ENCODE results near the gene WNT9A.

DNA sequence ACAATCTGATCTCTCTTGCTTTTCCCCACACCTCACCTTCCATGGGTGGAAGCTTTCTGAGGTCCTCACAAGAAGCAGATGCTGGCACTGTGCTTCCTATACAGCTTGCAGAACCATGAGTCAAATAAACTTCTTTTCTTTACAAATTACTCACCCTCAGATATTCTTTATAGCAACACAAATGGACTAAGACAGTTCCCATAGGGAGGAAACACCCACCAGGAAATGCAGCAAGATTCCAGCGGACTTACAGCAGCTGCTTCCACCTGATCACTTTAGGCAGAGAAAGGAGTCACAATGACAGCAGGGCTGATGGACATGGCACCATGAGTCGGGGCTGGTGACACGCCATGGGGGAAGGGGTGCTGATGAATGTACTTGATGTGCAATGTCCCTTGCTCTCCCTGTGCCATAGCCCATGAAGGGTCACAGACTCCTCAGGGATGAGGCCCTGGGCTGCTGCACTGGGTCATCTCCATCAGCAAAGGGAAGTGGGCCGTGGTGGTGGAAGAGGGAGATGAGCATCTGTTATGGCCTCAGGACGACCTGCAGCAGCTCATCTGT lies 78.4 kb downstream of the WNT9A start:
- TF ChIP-seq, protein P1, sequence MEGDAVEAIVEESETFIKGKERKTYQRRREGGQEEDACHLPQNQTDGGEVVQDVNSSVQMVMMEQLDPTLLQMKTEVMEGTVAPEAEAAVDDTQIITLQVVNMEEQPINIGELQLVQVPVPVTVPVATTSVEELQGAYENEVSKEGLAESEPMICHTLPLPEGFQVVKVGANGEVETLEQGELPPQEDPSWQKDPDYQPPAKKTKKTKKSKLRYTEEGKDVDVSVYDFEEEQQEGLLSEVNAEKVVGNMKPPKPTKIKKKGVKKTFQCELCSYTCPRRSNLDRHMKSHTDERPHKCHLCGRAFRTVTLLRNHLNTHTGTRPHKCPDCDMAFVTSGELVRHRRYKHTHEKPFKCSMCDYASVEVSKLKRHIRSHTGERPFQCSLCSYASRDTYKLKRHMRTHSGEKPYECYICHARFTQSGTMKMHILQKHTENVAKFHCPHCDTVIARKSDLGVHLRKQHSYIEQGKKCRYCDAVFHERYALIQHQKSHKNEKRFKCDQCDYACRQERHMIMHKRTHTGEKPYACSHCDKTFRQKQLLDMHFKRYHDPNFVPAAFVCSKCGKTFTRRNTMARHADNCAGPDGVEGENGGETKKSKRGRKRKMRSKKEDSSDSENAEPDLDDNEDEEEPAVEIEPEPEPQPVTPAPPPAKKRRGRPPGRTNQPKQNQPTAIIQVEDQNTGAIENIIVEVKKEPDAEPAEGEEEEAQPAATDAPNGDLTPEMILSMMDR (IDR thresholded peaks at IDR 0.05; ENCODE audit: insufficient read depth, low read length) = no peak
- TF ChIP-seq, protein P2, sequence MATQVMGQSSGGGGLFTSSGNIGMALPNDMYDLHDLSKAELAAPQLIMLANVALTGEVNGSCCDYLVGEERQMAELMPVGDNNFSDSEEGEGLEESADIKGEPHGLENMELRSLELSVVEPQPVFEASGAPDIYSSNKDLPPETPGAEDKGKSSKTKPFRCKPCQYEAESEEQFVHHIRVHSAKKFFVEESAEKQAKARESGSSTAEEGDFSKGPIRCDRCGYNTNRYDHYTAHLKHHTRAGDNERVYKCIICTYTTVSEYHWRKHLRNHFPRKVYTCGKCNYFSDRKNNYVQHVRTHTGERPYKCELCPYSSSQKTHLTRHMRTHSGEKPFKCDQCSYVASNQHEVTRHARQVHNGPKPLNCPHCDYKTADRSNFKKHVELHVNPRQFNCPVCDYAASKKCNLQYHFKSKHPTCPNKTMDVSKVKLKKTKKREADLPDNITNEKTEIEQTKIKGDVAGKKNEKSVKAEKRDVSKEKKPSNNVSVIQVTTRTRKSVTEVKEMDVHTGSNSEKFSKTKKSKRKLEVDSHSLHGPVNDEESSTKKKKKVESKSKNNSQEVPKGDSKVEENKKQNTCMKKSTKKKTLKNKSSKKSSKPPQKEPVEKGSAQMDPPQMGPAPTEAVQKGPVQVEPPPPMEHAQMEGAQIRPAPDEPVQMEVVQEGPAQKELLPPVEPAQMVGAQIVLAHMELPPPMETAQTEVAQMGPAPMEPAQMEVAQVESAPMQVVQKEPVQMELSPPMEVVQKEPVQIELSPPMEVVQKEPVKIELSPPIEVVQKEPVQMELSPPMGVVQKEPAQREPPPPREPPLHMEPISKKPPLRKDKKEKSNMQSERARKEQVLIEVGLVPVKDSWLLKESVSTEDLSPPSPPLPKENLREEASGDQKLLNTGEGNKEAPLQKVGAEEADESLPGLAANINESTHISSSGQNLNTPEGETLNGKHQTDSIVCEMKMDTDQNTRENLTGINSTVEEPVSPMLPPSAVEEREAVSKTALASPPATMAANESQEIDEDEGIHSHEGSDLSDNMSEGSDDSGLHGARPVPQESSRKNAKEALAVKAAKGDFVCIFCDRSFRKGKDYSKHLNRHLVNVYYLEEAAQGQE (IDR thresholded peaks at IDR 0.05; ENCODE audit: insufficient replicate concordance, low read depth) = no peak
- TF ChIP-seq POLR2AphosphoS5 (IDR thresholded peaks at IDR 0.05; ENCODE audit: low read depth) = no peak
